Hepatocyte (in vitro differentiated cells): ENCODE results near the gene ITGBL1.
A peak's percentile ranks its signal among the peaks of the same experiment; 100 is the strongest.

Source experiments
- CTCF ChIP-seq: fragments of 200-600 bp; sonication (generic); IDR thresholded peaks from 2 replicates; pipeline ENCODE4 v1.5.1; 2016; ENCODE audit warnings: antibody characterized with exemption, mild to moderate bottlenecking; ENCODE audit not compliant: poor library complexity
- EZH2 ChIP-seq: fragments of 200-600 bp; sonication (generic); IDR thresholded peaks from 2 replicates; pipeline ENCODE4 v1.6.1; 2016; ENCODE audit warnings: antibody characterized with exemption, mild to moderate bottlenecking, borderline replicate concordance
- EZH2phosphoT487 ChIP-seq: fragments of 200-600 bp; sonication (generic); IDR thresholded peaks from one replicate; pipeline ENCODE4 v1.6.1; 2018; ENCODE audit warnings: antibody characterized with exemption, mild to moderate bottlenecking, low read depth, moderate library complexity; ENCODE audit not compliant: unreplicated experiment, severe bottlenecking

- TF ChIP-seq CTCF = no peak
- peak; percentile 63 for TF ChIP-seq EZH2
- TF ChIP-seq EZH2phosphoT487 = no peak
These were observed 36.1 kb upstream of the ITGBL1 start, which contains the start of gene NALCN for GRCh38 chr13:101416181-101417042.
